HFF-Myc (cell line): ENCODE data around the gene CISD1.
"Not testable (repeated sequence)": the region's sequence is repeated elsewhere in the genome, so short reads cannot be mapped to it uniquely, and the experiment has no call there.

Source experiments
- DNase-seq: peaks from one replicate; pipeline ENCODE4 v3.0.0-alpha.2; 2011; ENCODE audit warnings: low read depth; ENCODE audit errors: extremely low read depth
- H3K4me3 ChIP-seq: replicated peaks from 2 replicates; pipeline ENCODE4 v1.5.1; 2011; ENCODE audit warnings: low read depth, mild to moderate bottlenecking, control low read depth, low read length
- TF ChIP-seq, protein P1 (sequence below): IDR thresholded peaks from 2 replicates; pipeline ENCODE4 v1.5.1; 2012; ENCODE audit warnings: mild to moderate bottlenecking, low read depth, low read length, control low read depth; ENCODE audit errors: missing control alignments

Gene CISD1

DNA sequence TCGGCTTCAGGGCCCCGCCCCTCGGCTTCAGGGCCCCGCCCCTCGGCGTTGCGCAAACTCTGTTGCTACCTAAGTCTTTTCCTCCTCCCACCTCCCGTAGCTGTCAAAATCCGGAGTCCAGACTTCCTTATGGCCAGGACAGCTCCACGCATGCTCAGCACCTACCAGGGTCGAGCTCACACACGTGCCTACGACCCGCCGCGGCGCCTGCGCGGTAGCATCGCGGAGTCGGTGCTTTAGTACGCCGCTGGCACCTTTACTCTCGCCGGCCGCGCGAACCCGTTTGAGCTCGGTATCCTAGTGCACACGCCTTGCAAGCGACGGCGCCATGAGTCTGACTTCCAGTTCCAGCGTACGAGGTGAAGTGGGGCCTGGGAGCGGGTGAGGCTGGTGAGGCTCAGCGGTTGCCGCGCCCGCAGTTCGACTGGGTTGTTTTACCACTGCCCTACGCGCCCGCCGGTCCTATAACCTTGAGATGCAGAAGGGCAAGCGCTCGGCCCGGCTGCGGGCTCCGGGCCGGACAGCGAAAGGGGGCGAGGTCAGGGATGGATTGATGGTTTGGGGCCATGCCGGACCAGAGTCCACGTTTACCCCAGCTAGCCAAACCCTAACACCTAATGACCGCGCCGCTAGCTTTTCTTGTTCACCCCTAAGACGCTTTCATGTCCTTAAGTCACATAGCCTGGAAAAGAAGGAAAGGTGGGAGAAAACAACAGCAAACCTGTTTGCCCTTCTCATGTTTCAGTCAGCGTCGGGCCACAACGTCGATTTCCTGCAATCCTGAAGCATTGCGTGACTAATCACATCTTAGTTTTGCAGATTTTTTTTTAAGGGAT lies at the start of gene CISD1:
CISD1 (plus strand) TSS at position 217 of the 836 bp plus-strand sequence; CDS start at position 329, 112 bp downstream.
- peak; percentile 99 for DNase-seq
- TF ChIP-seq, protein P1, sequence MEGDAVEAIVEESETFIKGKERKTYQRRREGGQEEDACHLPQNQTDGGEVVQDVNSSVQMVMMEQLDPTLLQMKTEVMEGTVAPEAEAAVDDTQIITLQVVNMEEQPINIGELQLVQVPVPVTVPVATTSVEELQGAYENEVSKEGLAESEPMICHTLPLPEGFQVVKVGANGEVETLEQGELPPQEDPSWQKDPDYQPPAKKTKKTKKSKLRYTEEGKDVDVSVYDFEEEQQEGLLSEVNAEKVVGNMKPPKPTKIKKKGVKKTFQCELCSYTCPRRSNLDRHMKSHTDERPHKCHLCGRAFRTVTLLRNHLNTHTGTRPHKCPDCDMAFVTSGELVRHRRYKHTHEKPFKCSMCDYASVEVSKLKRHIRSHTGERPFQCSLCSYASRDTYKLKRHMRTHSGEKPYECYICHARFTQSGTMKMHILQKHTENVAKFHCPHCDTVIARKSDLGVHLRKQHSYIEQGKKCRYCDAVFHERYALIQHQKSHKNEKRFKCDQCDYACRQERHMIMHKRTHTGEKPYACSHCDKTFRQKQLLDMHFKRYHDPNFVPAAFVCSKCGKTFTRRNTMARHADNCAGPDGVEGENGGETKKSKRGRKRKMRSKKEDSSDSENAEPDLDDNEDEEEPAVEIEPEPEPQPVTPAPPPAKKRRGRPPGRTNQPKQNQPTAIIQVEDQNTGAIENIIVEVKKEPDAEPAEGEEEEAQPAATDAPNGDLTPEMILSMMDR, result no peak
- peak within 1 kb of the TSS; percentile 95 for H3K4me3 ChIP-seq

DNA sequence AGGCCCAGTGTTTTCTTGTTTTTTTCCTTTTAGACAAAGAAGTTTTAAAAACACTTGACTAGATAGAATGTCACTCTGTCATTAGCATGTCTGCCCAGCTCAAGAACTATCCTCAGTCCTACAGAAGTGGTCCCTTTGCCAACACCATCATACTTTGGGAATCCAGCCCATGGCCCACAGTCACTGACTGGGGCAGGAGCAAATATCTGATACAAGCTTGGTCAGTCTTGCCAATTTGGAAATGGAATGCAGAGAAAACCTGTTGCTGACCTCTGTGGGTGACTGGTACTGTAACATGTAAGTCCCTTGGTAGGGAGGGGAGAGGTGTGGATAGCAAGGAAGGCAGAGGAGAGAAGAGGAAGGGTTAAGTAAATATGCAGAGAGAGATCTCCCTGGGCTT lies 49.1 kb upstream of the CISD1 start:
- no peak for DNase-seq
- no peak overlapping the region for H3K4me3 ChIP-seq
- TF ChIP-seq, protein P1, result no peak

DNA sequence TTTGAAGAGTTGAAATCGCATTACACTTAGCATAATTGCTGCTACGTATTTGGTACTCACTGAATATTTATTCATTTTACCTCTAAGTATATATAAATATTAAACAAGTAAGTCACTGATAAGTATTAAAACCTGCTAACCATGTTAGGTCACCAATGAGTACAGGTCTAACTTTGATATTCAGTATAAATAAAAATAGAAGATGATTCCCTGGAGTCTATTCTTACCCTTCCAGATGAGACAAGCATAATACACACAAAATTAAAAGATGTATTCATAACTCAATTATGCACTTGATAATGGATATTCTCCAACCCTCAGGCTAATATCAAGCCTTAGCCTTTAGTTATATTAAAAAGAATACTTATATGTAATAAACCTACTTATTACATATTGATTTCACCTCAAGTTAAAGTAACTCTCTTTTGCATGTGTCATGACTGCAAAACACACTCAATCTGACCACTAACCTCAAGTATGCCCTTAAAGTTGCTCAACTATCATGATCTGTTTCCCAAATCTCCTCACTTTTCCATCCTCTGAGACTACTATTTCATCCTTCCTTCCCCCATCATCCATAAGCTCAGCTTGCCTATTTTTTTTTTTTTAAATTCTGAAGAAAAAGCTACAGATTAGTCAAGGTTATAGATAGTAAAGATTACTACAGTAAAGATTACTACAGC lies 48.1 kb upstream of the CISD1 start:
- DNase-seq, result no peak
- H3K4me3 ChIP-seq, result no peak overlapping the region
- TF ChIP-seq, protein P1, result no peak

DNA sequence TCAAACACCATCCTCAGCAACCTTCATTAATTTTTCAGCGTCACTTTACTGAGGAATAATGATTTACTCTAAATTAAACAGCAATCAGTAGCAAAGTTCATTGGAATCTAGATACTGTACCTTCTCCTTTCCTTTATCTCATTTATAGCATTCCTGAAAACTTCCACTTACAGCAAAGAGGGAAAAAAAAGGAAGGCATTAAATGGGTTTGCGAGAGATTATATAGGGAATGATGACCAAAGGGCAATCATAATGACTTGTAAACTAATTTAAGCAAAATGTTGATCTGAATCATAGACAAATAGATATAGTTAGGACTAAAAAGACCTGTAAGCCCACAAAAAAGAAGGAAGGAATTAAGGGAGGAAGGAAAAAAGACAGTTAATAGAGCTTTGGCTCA lies 43.3 kb upstream of the CISD1 start:
- H3K4me3 ChIP-seq, result no peak overlapping the region
- TF ChIP-seq, protein P1, result no peak
- no peak for DNase-seq

DNA sequence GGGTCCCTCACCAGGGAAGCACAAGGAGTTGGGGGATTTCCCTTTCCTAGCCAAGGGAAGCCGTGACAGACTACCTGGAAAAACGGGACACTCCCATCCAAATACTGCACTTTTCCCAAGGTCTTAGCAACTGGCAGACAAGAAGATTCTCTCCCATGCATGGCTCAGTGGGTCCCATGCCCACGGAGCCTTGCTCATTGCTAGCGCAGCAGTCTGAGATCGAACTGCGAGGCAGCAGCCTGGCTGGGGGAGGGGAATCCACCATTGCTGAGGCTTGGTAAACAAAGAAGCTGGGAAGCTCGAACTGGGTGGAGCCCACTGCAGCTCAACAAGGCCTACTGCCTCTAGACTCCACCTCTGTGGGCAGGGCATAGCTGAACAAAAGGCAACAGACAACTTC lies 39.1 kb upstream of the CISD1 start:
- H3K4me3 ChIP-seq, DNase-seq: not testable (repeated sequence)

DNA sequence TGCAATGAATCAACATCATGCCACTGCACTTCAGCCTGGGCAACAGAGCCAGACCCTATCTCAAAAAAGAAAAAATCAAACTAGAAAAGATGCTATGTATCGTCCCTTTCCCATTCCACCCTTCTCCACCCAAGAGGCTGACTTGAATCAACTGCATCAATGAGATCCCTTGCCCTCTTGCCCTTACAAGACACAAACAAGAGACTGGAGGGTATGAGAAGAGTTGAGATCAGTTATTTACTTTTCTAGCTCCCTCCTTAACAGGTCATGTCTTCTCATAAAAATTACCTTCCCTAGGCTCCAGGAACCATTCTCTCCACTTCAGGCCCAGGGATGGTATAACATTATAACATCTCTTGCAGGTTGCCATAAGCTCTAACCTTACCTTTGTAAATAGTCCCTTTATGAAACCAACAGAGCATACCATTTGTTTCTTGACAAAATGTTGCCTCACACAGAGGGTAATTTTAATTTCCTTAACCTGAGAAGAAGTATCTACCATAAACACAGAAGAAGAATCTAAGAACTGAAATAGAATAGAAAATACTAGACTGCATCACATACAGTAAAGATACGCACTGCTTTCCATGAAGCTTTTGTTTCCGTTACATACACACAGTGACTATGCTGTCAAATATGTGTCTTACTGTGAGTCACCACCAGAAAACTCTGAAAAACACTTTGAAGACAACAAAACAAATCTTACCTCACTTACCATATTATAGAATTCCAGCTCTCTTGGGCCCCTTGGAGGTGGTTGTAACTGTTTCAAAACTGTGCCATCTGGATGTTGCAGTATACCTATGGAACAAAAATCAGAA lies 31.7 kb upstream of the CISD1 start:
- DNase-seq, result peak; percentile 76
- TF ChIP-seq, protein P1, result no peak
- H3K4me3 ChIP-seq, result no peak overlapping the region
